ENCODE data around the gene IMPA2.

Gene IMPA2

DNA sequence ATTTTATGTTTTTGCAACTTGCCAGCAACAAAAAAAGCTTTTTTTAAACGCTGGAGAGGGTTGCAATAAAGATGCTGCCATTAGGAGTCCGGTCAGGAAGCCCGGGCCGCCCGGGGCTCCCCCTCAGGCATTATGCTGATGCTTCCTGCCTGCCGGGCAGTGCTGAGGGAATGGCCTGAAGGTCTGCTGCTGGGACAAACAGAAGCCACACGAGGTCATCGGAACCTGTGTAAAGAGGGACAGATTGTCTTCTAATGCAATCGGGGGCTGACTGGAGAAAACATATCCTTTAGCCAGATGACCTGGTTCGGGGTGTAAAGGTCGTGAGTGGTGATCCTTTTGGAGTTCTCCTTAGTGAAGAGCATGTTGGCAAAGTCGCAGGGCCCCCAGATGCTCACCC is 2.3 kb downstream of the IMPA2 start:
- H3K27ac ChIP-seq (ENCODE audit: low read depth, low read length), result no peak overlapping the region
- H3K27me3 ChIP-seq (ENCODE audit: low read length), result no peaks in the 10 kb centered on the region
- no peak overlapping the region for H3K4me2 ChIP-seq (ENCODE audit: low read depth, low read length, poor library complexity, severe bottlenecking)
- no peaks in the 10 kb centered on the region for H4K20me1 ChIP-seq (ENCODE audit: low read depth, low read length)
- no peaks in the 10 kb centered on the region for H3K9me3 ChIP-seq (ENCODE audit: insufficient read depth, low read length)
- H3K36me3 ChIP-seq (ENCODE audit: low read length), result no peaks in the 10 kb centered on the region
- no peak overlapping the region for H3K4me3 ChIP-seq (ENCODE audit: insufficient read depth, low read length, poor library complexity, severe bottlenecking)
- no peak overlapping the region for H2AFZ ChIP-seq (ENCODE audit: low read depth, low read length, severe bottlenecking)
- no peaks in the 10 kb centered on the region for H3K79me2 ChIP-seq (ENCODE audit: insufficient read depth, low read length)
- no peaks in the 10 kb centered on the region for H3F3A ChIP-seq (ENCODE audit: insufficient read depth)
- H3K9ac ChIP-seq (ENCODE audit: low read length), result no peak overlapping the region
- TF ChIP-seq CTCF (IDR thresholded peaks at IDR 0.05; ENCODE audit: insufficient read depth, low read length, poor library complexity, severe bottlenecking), result no peak
- TF ChIP-seq EZH2phosphoT487 (conservative IDR thresholded peaks at IDR 0.05; ENCODE audit: low read length), result no peak
- no peaks in the 10 kb centered on the region for H3K9me2 ChIP-seq (replicated peaks; ENCODE audit: insufficient read depth, low read length)

- H3K9me3 ChIP-seq (ENCODE audit: insufficient read depth, low read length), result no peaks in the 10 kb centered on the region
- no peak overlapping the region for H2AFZ ChIP-seq (ENCODE audit: low read depth, low read length, severe bottlenecking)
- TF ChIP-seq CTCF (IDR thresholded peaks at IDR 0.05; ENCODE audit: insufficient read depth, low read length, poor library complexity, severe bottlenecking) (no peak), EZH2phosphoT487 (conservative IDR thresholded peaks at IDR 0.05; ENCODE audit: low read length) (no peak)
- H4K20me1 ChIP-seq (ENCODE audit: low read depth, low read length), result no peaks in the 10 kb centered on the region
- no peak overlapping the region for H3K4me2 ChIP-seq (ENCODE audit: low read depth, low read length, poor library complexity, severe bottlenecking)
- no peak overlapping the region for H3K27ac ChIP-seq (ENCODE audit: low read depth, low read length)
- no peaks in the 10 kb centered on the region for H3K9me2 ChIP-seq (replicated peaks; ENCODE audit: insufficient read depth, low read length)
- no peaks in the 10 kb centered on the region for H3F3A ChIP-seq (ENCODE audit: insufficient read depth)
- H3K36me3 ChIP-seq (ENCODE audit: low read length), result no peaks in the 10 kb centered on the region
- no peaks in the 10 kb centered on the region for H3K27me3 ChIP-seq (ENCODE audit: low read length)
- H3K4me3 ChIP-seq (ENCODE audit: insufficient read depth, low read length, poor library complexity, severe bottlenecking), result no peak overlapping the region
- H3K79me2 ChIP-seq (ENCODE audit: insufficient read depth, low read length), result no peaks in the 10 kb centered on the region
- H3K9ac ChIP-seq (ENCODE audit: low read length), result no peak overlapping the region
Measured at GRCh38 chr18:11984091-11984490, 2.8 kb downstream of the IMPA2 start.

GRCh38 chr18:11985586-11985985 is 4.3 kb downstream of the IMPA2 start:
- no peaks in the 10 kb centered on the region for H3K36me3 ChIP-seq (ENCODE audit: low read length)
- no peak overlapping the region for H3K4me3 ChIP-seq (ENCODE audit: insufficient read depth, low read length, poor library complexity, severe bottlenecking)
- no peaks in the 10 kb centered on the region for H3K9me3 ChIP-seq (ENCODE audit: insufficient read depth, low read length)
- no peak for TF ChIP-seq CTCF (IDR thresholded peaks at IDR 0.05; ENCODE audit: insufficient read depth, low read length, poor library complexity, severe bottlenecking)
- TF ChIP-seq EZH2phosphoT487 (conservative IDR thresholded peaks at IDR 0.05; ENCODE audit: low read length), result no peak
- no peak overlapping the region for H3K27ac ChIP-seq (ENCODE audit: low read depth, low read length)
- no peaks in the 10 kb centered on the region for H3F3A ChIP-seq (ENCODE audit: insufficient read depth)
- H3K27me3 ChIP-seq (ENCODE audit: low read length), result no peaks in the 10 kb centered on the region
- H3K79me2 ChIP-seq (ENCODE audit: insufficient read depth, low read length), result no peaks in the 10 kb centered on the region
- no peaks in the 10 kb centered on the region for H4K20me1 ChIP-seq (ENCODE audit: low read depth, low read length)
- H2AFZ ChIP-seq (ENCODE audit: low read depth, low read length, severe bottlenecking), result no peak overlapping the region
- no peak overlapping the region for H3K4me2 ChIP-seq (ENCODE audit: low read depth, low read length, poor library complexity, severe bottlenecking)
- H3K9me2 ChIP-seq (replicated peaks; ENCODE audit: insufficient read depth, low read length), result no peaks in the 10 kb centered on the region
- H3K9ac ChIP-seq (ENCODE audit: low read length), result no peak overlapping the region

DNA sequence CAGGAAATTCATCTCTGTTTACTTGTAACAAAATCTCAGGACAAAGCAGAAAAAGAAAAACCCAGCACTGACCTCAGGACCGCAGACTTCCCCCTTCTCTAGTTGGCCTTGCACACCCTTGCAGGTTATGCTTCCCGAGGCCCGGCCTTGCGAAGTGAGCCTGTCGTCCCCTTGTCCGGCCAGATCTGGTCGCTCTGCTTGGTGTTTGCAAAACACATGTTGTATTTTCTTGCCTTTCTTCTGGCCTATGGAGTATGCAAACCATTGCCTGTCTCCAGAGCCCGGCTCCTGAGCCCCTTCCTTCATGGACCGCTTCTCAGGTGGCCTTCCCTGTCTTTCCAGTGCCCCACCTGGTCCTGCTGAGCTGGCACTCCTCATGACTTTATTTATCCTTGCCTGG is 4.8 kb downstream of the IMPA2 start:
- Histone ChIP-seq H3F3A (ENCODE audit: insufficient read depth) (no peaks in the 10 kb centered on the region), H3K27me3 (ENCODE audit: low read length) (no peaks in the 10 kb centered on the region), H3K27ac (ENCODE audit: low read depth, low read length) (no peak overlapping the region), H3K36me3 (ENCODE audit: low read length) (no peaks in the 10 kb centered on the region), H3K9me2 (replicated peaks; ENCODE audit: insufficient read depth, low read length) (no peaks in the 10 kb centered on the region), H3K4me2 (ENCODE audit: low read depth, low read length, poor library complexity, severe bottlenecking) (no peak overlapping the region), H4K20me1 (ENCODE audit: low read depth, low read length) (no peaks in the 10 kb centered on the region), H3K9me3 (ENCODE audit: insufficient read depth, low read length) (no peaks in the 10 kb centered on the region), H3K79me2 (ENCODE audit: insufficient read depth, low read length) (no peaks in the 10 kb centered on the region), H3K4me3 (ENCODE audit: insufficient read depth, low read length, poor library complexity, severe bottlenecking) (no peak overlapping the region), H2AFZ (ENCODE audit: low read depth, low read length, severe bottlenecking) (no peak overlapping the region), H3K9ac (ENCODE audit: low read length) (no peak overlapping the region)
- no peak for TF ChIP-seq CTCF (IDR thresholded peaks at IDR 0.05; ENCODE audit: insufficient read depth, low read length, poor library complexity, severe bottlenecking)
- no peak for TF ChIP-seq EZH2phosphoT487 (conservative IDR thresholded peaks at IDR 0.05; ENCODE audit: low read length)

All from SU-DHL-6 (cell line).